Transverse colon (tissue), 4 donors: ENCODE measurements around the gene EXD3. TPM values are rescaled to one million over a fixed set of nuclear protein-coding genes. Genes with fewer than 3 reads are reported as not detected.

Source experiments
- DNase-seq: peaks from one replicate; pipeline ENCODE4 v3.0.0-alpha.2; 2019
- H3K27ac ChIP-seq, 4 donors: fragments of 200-600 bp; sonication (generic); 2 replicates each; pipeline ENCODE4 v1.5.1; 2016 to 2018; ENCODE audit warnings: inconsistent platforms in 4 of 4
- H3K27me3 ChIP-seq: fragments of 200-600 bp; sonication (generic); 2 replicates; pipeline ENCODE4 v1.5.1; 2017; ENCODE audit warnings: inconsistent platforms
- H3K36me3 ChIP-seq, 4 donors: fragments of 200-600 bp; sonication (generic); 2 replicates each; pipeline ENCODE4 v1.5.1; 2017 to 2019; ENCODE audit warnings: inconsistent platforms in 4 of 4
- H3K4me1 ChIP-seq, 4 donors: fragments of 200-600 bp; sonication (generic); 2 replicates each; pipeline ENCODE4 v1.5.1; 2017 to 2020; ENCODE audit warnings: inconsistent platforms in 4 of 4
- H3K4me3 ChIP-seq, 4 donors: fragments of 200-600 bp; sonication (generic); 1 replicate in 1 of 4; 2 replicates in 3 of 4; pipeline versions ENCODE4 v1.5.1 to v1.6.1; 2017 to 2019; ENCODE audit warnings: inconsistent platforms in 4 of 4
- H3K9me3 ChIP-seq, 2 donors: fragments of 200-600 bp; sonication (generic); 2 replicates each; pipeline ENCODE4 v1.5.1; 2017 to 2019; ENCODE audit warnings: inconsistent platforms in 2 of 2
- EP300 ChIP-seq: sonication (generic); formaldehyde crosslinking; IDR thresholded peaks from one replicate; pipeline ENCODE4 v1.6.1; 2017; ENCODE audit warnings: antibody characterized with exemption, low read depth
- POLR2A ChIP-seq: fragments of 450-650 bp; IDR thresholded peaks from one replicate; pipeline ENCODE4 v1.6.1; 2016; ENCODE audit warnings: antibody characterized with exemption, mild to moderate bottlenecking, moderate library complexity
- POLR2AphosphoS5 ChIP-seq, 3 donors: sonication (generic); formaldehyde crosslinking; IDR thresholded peaks; one replicate each; pipeline ENCODE4 v1.6.1; 2016; ENCODE audit warnings: antibody characterized with exemption in 3 of 3
- WGBS, 2 donors: methylation state at CpG; one replicate each; pipeline ENCODE4 v1.1.5; 2018; ENCODE audit warnings: low coverage in 1 of 2; 5-methylcytosine and 5-hydroxymethylcytosine counted together
- in situ Hi-C, 4 donors: fragments of 200-750 bp; cut with MboI; loops; one replicate each; pipeline versions ENCODE4 v1.15.0 to v1.15.1; 2017; ENCODE audit warnings: low sequenced_read_pairs in 3 of 4, low pct_ligation_motif_present in 1 of 4, low pct_unique_long_range_greater_than_20kb in 1 of 4
- intact Hi-C: fragments of 100-400 bp; cut with DNase I; formaldehyde crosslinking; loops from one replicate; pipeline ENCODE4 v1.15.1; 2023; ENCODE audit warnings: low total_unique reads
- total RNA-seq, 4 donors: library from RNA; depleted of rRNA; stranded (reverse); fragments of >200 nt; gene quantifications; one replicate each; pipeline ENCODE4 v1.1.0, GENCODE V29; 2016
- TF ChIP-seq, protein P1 (sequence below), 5 experiments: fragments of 200-600 bp in 3 of 5; fragments of 450-650 bp in 2 of 5; sonication (generic) in 3 of 5; IDR thresholded peaks; 1 replicate in 2 of 5; 2 replicates in 3 of 5; pipeline ENCODE4 v1.5.1; 2016 to 2017; ENCODE audit warnings: antibody characterized with exemption in 5 of 5, inconsistent platforms in 3 of 5, mild to moderate bottlenecking in 2 of 5, moderate library complexity in 1 of 5

The EXD3 gene
- total RNA-seq, 4 donors from 2014 or later: 47.6 to 228 (median 74.2) TPM

DNA sequence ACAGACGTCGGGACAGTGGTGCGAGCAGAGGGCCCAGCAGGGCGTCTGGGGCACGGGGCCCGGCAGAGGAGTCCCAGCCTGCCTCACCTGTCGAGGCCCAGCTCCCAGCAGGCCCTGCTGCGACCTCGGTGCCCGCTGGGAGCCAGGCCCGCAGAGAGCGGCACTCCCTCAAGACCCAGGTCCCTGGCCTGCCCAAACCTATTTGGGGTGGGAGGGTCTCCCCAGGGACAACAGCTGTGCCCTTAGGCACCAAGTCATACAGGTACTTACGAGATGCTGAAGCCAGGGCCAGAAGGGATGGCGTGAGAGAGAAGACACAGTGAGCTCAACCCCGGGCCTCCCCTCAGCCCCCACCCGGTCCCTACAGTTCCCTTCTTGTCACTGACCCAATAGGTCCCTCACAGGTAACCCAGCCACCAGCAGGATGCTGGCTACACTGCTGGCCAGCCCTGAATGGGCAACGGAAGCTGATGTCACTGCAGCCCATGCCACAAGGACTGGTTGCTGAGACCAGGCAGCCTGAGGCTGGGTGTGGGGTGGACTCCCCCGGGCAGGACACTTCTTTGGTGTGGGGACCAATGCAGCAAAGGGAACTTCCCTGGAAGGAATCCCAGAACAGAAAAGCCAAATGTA is 32.5 kb upstream of the EXD3 start:
- Histone ChIP-seq H3K4me3 (no peak overlapping the region), H3K36me3 (no peaks in the 10 kb centered on the region), H3K27ac (peak overlapping the region in 3 of 4 donors; percentile 79 to 89 (median 85)), H3K4me1 (peaks cover 25 to 40% (median 37%) of the 10 kb centered on the region in 4 donors), H3K27me3 (no peaks in the 10 kb centered on the region), H3K9me3 (no peaks in the 10 kb centered on the region)
- intact Hi-C loops: no loop called here
- in situ Hi-C loops: no loop called here
- TF ChIP-seq, protein P1, sequence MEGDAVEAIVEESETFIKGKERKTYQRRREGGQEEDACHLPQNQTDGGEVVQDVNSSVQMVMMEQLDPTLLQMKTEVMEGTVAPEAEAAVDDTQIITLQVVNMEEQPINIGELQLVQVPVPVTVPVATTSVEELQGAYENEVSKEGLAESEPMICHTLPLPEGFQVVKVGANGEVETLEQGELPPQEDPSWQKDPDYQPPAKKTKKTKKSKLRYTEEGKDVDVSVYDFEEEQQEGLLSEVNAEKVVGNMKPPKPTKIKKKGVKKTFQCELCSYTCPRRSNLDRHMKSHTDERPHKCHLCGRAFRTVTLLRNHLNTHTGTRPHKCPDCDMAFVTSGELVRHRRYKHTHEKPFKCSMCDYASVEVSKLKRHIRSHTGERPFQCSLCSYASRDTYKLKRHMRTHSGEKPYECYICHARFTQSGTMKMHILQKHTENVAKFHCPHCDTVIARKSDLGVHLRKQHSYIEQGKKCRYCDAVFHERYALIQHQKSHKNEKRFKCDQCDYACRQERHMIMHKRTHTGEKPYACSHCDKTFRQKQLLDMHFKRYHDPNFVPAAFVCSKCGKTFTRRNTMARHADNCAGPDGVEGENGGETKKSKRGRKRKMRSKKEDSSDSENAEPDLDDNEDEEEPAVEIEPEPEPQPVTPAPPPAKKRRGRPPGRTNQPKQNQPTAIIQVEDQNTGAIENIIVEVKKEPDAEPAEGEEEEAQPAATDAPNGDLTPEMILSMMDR (IDR thresholded peaks at IDR 0.05): no peak
- TF ChIP-seq POLR2AphosphoS5 (IDR thresholded peaks at IDR 0.05): no peak
- no peak for TF ChIP-seq POLR2A
- TF ChIP-seq EP300: no peak
- 98% methylated on average over 11 of the region's 18 CpGs; no CpG with 5 or more reads in 1 of the 2 donors for WGBS, 2 donors
- DNase-seq: no peak

DNA sequence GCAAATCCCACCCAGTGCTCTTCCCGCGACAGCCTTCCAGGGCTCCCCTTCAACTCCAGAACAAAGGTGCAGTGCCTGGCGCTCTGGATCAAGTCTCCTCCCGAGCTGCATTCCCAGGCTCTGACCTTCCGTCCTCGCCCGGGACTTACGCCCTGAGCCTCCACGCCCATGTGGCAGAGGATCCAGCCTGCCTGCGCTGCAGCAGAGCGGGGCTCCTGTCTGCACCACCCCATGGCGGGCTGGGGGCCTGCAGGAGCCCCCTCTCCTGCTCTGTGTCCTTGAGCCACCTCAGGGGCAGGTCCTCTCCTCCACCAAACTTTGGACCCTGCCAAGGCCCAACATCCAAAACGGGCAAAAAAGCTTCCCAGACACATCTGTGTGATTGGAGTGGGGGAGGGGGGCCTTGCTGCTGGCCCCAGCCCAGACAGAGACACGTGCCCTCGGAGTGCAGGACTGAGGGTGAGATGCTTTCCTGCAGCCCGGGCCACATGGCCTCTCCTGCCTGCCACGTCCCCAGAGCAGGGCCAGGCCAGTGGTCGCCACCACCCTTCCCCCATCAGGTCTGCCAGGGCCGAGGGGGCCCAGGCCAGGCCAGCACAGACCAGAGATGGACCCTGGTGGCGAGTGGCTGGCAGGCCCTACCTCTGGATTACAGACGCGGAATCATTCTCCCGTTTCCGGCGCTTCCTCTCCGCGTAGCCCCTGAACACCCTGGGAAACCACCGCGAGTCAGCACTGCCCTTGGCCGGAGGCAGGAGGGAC is 31.8 kb upstream of the EXD3 start:
- intact Hi-C loops (no loop called here), in situ Hi-C loops (no loop called here)
- Histone ChIP-seq H3K36me3 (no peaks in the 10 kb centered on the region), H3K4me1 (peaks cover 24 to 38% (median 34%) of the 10 kb centered on the region in 4 donors), H3K4me3 (peak overlapping the region; percentile 16 to 65 (median 42)), H3K9me3 (no peaks in the 10 kb centered on the region), H3K27me3 (no peaks in the 10 kb centered on the region), H3K27ac (peak overlapping the region; percentile 79 to 90 (median 87))
- TF ChIP-seq EP300 (no peak), POLR2AphosphoS5 (IDR thresholded peaks at IDR 0.05) (peak in 2 of 3 donors; percentile 71 to 79), POLR2A (peak; percentile 87)
- TF ChIP-seq, protein P1 (IDR thresholded peaks at IDR 0.05): peak in 1 of 5 experiments; percentile 5
- DNase-seq: peak; percentile 73
- WGBS, 2 donors: 32% methylated on average over 12 of the region's 30 CpGs; no CpG with 5 or more reads in 1 of the 2 donors

DNA sequence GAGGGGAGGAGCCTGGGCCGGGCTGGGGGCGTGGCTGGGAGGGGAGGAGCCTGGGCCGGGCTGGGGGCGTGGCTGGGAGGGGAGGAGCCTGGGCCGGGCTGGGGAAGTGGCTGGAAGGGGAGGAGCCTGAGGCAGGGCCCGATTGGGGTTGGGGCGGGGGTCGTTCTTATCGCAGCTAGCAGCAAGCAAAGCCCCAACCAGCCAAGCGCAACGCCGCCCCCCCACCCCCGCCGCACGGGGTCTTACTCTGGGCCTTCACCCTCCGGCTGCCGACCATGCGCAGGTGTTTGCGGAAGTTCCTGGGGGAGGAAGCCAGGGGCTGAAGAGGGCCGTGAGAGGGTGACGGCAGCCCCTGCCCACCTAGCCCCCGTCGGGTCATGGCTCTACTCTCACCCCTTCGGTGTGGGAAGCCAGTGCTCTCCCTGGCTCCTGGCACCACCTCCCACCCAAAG is 31.2 kb upstream of the EXD3 start:
- peak; percentile 78 for DNase-seq
- peak overlapping the region; percentile 79 to 90 (median 87) for H3K27ac ChIP-seq
- H3K4me1 ChIP-seq: peaks cover 19 to 34% (median 29%) of the 10 kb centered on the region in 4 donors
- no peaks in the 10 kb centered on the region for H3K27me3 ChIP-seq
- H3K4me3 ChIP-seq: peak overlapping the region; percentile 16 to 65 (median 42)
- TF ChIP-seq, protein P1 (IDR thresholded peaks at IDR 0.05): peak in 1 of 5 experiments; percentile 5
- no peak for TF ChIP-seq POLR2AphosphoS5 (IDR thresholded peaks at IDR 0.05)
- in situ Hi-C loops: no loop called here
- no peaks in the 10 kb centered on the region for H3K36me3 ChIP-seq
- intact Hi-C loops: no loop called here
- H3K9me3 ChIP-seq: no peaks in the 10 kb centered on the region
- 4% methylated on average over 5 of the region's 24 CpGs; no CpG with 5 or more reads in 1 of the 2 donors for WGBS, 2 donors

DNA sequence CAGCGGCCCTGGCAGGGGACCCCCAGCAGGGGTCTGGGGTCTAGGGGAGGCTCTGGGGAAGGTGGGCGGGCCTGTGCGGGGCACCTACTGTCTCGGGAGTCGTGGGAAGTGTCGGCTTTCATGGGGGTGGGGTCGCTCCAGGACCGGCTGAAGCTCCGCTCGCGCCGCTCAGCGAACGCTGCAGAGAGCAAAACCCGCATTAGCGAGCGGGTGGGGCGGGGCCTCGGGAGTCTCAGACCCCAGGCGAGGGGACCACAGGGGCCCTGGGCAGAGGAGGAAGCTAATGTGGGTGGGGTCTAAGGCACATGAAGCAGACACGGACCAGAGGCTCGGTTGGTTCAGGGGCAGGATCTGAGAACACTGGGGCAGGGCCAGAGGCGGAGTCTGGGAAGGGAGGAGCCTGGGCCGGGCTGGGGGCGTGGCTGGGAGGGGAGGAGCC is 30.7 kb upstream of the EXD3 start:
- peak overlapping the region; percentile 24 to 44 (median 30) for H3K4me3 ChIP-seq
- WGBS, 2 donors: 24% methylated on average over 15 of the region's 25 CpGs; no CpG with 5 or more reads in 1 of the 2 donors
- intact Hi-C loops (no loop called here), in situ Hi-C loops (no loop called here)
- peak overlapping the region in 3 of 4 donors; percentile 27 to 65 (median 55) for H3K27ac ChIP-seq
- H3K27me3 ChIP-seq: no peaks in the 10 kb centered on the region
- no peaks in the 10 kb centered on the region for H3K9me3 ChIP-seq
- DNase-seq: peak; percentile 85
- TF ChIP-seq POLR2AphosphoS5 (IDR thresholded peaks at IDR 0.05) (no peak), POLR2A (no peak)
- H3K4me1 ChIP-seq: peaks cover 19 to 32% (median 28%) of the 10 kb centered on the region in 4 donors
- no peaks in the 10 kb centered on the region for H3K36me3 ChIP-seq
